Gastrocnemius medialis (tissue), 4 donors: ENCODE measurements around the gene ASIC2. TPM values are rescaled to one million over a fixed set of nuclear protein-coding genes. Genes with fewer than 3 reads are reported as not detected.

Source experiments
- ATAC-seq, 2 donors: fragments of 150-250 bp; one replicate each; pipeline ENCODE4 v1.9.1; 2016
- DNase-seq, 2 donors: peaks; one replicate each; pipeline ENCODE4 v3.0.0-alpha.2; 2019
- H3K27ac ChIP-seq, 4 donors: fragments of 200-600 bp; sonication (generic); 1 replicate in 1 of 4; 2 replicates in 3 of 4; pipeline ENCODE4 v1.5.1; 2016 to 2018; ENCODE audit warnings: mild to moderate bottlenecking in 2 of 4, moderate library complexity in 1 of 4
- H3K27me3 ChIP-seq, 3 donors: fragments of 200-600 bp; sonication (generic) in 2 of 3; 1 replicate in 1 of 3; 2 replicates in 2 of 3; pipeline versions ENCODE4 v1.5.1 to v1.6.0; 2016 to 2019; ENCODE audit warnings: mild to moderate bottlenecking in 1 of 3, moderate library complexity in 1 of 3
- H3K36me3 ChIP-seq, 2 donors: fragments of 200-600 bp; sonication (generic) in 1 of 2; one replicate each; pipeline ENCODE4 v1.5.1; 2017 to 2018
- H3K4me1 ChIP-seq, 2 donors: fragments of 200-600 bp; sonication (generic) in 1 of 2; one replicate each; pipeline ENCODE4 v1.5.1; 2016 to 2017; ENCODE audit warnings: mild to moderate bottlenecking in 2 of 2
- H3K4me3 ChIP-seq, 4 donors: fragments of 200-600 bp; sonication (generic) in 3 of 4; 1 replicate in 1 of 4; 2 replicates in 3 of 4; pipeline ENCODE4 v1.5.1; 2016 to 2019; ENCODE audit warnings: mild to moderate bottlenecking in 2 of 4
- H3K9me3 ChIP-seq, 3 donors: fragments of 200-600 bp; sonication (generic) in 2 of 3; 1 replicate in 1 of 3; 2 replicates in 2 of 3; pipeline ENCODE4 v1.5.1; 2016 to 2019
- POLR2A ChIP-seq, 2 donors: fragments of 450-650 bp; IDR thresholded peaks; one replicate each; pipeline ENCODE4 v1.6.1; 2017; ENCODE audit warnings: antibody characterized with exemption in 2 of 2, mild to moderate bottlenecking in 2 of 2, moderate library complexity in 2 of 2
- in situ Hi-C, 4 donors: fragments of 200-750 bp; cut with MboI; loops; one replicate each; pipeline versions ENCODE4 v1.15.0 to v1.8.0; 2017; ENCODE audit warnings: low sequenced_read_pairs in 4 of 4
- intact Hi-C: fragments of 100-400 bp; cut with DNase I; formaldehyde crosslinking; loops from one replicate; pipeline ENCODE4 v1.15.1; 2023; ENCODE audit warnings: low total_unique reads
- total RNA-seq, 4 donors: library from RNA; depleted of rRNA; stranded (reverse); fragments of >200 nt; gene quantifications; one replicate each; pipeline versions ENCODE4 v1.1.0 to v1.2.3, GENCODE V29; 2016
- TF ChIP-seq, protein P1 (sequence below), 5 experiments: fragments of 450-650 bp in 3 of 5; fragments of 200-600 bp in 2 of 5; sonication (generic) in 2 of 5; IDR thresholded peaks in 4 of 5; conservative IDR thresholded peaks in 1 of 5; 1 replicate in 4 of 5; 2 replicates in 1 of 5; pipeline ENCODE4 v1.5.1; 2016 to 2019; ENCODE audit warnings: antibody characterized with exemption in 5 of 5, mild to moderate bottlenecking in 3 of 5, moderate library complexity in 3 of 5

ASIC2 gene
- total RNA-seq, 4 donors from 2014 or later, result not detected

DNA sequence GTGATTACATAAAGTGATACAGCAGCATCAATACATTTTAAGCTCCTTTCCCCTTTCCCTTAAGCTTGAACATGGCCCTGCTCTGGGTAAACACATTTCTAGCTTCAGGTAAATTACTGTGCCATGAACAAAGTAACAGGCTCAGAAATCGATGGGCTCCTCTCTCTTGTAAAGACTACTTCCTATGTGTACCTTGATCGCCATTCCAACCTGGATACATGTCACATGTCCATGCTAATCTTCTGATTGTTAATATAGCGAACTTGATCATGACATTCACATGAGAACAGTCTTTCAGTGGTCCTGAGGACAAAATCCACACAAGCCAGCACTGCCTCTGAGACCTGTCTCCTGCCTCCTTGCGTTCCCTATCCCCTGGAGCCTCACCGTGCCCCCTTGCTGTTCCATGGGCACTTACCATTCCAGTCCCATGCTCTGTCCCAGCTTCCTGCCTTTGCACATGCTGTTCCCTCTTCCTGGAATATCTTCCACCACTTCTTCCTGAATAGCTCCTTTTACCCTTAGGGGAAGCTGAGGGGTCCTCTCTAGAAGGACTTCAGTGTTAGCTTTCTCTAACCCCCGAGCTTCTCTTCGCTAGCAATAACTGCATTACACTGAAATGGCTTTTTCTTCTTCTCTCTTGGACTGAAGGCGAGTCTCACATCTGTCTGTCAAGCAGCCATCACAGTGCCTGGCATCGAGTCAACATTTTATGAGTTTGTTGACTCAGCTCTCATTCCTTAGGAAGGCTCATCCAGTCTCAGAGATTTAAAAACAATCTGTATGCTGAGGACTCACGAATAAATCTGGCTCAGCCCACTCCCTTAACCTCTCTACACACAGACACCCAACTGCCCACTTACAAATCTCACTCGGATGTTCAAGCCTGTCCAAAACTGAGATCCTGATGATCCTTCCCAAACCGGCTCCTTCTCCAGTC lies 93.3 kb downstream of the ASIC2 start:
- H3K4me1 ChIP-seq, result no peaks in the 10 kb centered on the region
- H3K9me3 ChIP-seq, result no peaks in the 10 kb centered on the region
- H3K27ac ChIP-seq, result no peak overlapping the region
- H3K4me3 ChIP-seq, result no peak overlapping the region
- H3K36me3 ChIP-seq, result no peaks in the 10 kb centered on the region
- in situ Hi-C loops (no loop called here), intact Hi-C loops (no loop called here)
- peaks cover 0 to 8% (median 0%) of the 10 kb centered on the region in 3 donors for H3K27me3 ChIP-seq
- TF ChIP-seq, protein P1, sequence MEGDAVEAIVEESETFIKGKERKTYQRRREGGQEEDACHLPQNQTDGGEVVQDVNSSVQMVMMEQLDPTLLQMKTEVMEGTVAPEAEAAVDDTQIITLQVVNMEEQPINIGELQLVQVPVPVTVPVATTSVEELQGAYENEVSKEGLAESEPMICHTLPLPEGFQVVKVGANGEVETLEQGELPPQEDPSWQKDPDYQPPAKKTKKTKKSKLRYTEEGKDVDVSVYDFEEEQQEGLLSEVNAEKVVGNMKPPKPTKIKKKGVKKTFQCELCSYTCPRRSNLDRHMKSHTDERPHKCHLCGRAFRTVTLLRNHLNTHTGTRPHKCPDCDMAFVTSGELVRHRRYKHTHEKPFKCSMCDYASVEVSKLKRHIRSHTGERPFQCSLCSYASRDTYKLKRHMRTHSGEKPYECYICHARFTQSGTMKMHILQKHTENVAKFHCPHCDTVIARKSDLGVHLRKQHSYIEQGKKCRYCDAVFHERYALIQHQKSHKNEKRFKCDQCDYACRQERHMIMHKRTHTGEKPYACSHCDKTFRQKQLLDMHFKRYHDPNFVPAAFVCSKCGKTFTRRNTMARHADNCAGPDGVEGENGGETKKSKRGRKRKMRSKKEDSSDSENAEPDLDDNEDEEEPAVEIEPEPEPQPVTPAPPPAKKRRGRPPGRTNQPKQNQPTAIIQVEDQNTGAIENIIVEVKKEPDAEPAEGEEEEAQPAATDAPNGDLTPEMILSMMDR (IDR thresholded peaks at IDR 0.05 in 4 of 5, conservative IDR thresholded peaks at IDR 0.05 in 1 of 5), result no peak
- TF ChIP-seq POLR2A (IDR thresholded peaks at IDR 0.05), result no peak
- DNase-seq, result no peak
- no peak for ATAC-seq

DNA sequence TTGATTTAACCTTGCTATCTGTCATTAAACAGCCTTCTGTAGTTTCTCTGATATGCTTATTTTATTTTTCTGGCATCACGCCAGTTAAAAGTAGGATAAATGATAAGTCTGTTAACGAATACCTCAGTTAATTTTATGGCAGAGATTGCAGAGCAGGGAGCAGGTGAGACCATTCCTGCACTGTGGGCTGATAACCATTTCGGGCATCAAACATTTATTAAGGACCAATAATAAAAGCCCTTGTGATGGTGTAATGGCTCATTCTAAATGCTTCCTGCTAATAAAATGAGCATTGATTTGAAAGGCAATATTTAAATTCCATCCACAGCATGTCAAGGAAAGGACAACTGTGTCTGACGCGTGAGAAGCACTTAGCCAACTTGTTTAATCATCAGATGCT lies 94.1 kb downstream of the ASIC2 start:
- Histone ChIP-seq H3K4me3 (no peak overlapping the region), H3K27me3 (peaks cover 0 to 8% (median 0%) of the 10 kb centered on the region in 3 donors), H3K9me3 (no peaks in the 10 kb centered on the region), H3K36me3 (no peaks in the 10 kb centered on the region), H3K4me1 (no peaks in the 10 kb centered on the region), H3K27ac (no peak overlapping the region)
- DNase-seq, result no peak
- ATAC-seq, result no peak
- in situ Hi-C loops (no loop called here), intact Hi-C loops (no loop called here)
- TF ChIP-seq POLR2A (IDR thresholded peaks at IDR 0.05), result no peak
- TF ChIP-seq, protein P1 (IDR thresholded peaks at IDR 0.05 in 4 of 5, conservative IDR thresholded peaks at IDR 0.05 in 1 of 5), result no peak

DNA sequence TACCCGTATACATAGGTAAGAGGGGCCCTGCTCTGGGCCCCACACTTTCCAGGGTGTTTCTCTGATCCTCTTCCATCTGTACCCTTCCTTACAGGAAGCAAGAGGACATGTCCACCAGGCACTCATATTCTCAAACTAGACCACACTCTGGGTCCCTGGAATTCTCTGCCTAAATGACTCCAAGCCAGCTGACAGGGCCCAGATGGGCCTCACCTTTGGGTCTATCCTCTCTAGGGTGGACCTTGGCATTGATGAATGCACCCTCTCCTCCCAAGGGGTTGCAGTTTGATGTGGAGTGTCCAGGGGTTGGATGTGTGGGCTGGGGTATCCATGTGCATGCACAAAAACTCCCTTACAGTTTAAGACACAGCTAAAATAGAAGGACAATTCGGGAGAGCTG lies 95.8 kb downstream of the ASIC2 start:
- Histone ChIP-seq H3K27me3 (peaks cover 0 to 5% (median 0%) of the 10 kb centered on the region in 3 donors), H3K9me3 (no peaks in the 10 kb centered on the region), H3K4me3 (no peak overlapping the region), H3K36me3 (no peaks in the 10 kb centered on the region), H3K4me1 (no peaks in the 10 kb centered on the region), H3K27ac (no peak overlapping the region)
- ATAC-seq, result no peak
- in situ Hi-C loops (no loop called here), intact Hi-C loops (no loop called here)
- no peak for TF ChIP-seq POLR2A (IDR thresholded peaks at IDR 0.05)
- TF ChIP-seq, protein P1 (IDR thresholded peaks at IDR 0.05 in 4 of 5, conservative IDR thresholded peaks at IDR 0.05 in 1 of 5), result no peak
- no peak for DNase-seq

DNA sequence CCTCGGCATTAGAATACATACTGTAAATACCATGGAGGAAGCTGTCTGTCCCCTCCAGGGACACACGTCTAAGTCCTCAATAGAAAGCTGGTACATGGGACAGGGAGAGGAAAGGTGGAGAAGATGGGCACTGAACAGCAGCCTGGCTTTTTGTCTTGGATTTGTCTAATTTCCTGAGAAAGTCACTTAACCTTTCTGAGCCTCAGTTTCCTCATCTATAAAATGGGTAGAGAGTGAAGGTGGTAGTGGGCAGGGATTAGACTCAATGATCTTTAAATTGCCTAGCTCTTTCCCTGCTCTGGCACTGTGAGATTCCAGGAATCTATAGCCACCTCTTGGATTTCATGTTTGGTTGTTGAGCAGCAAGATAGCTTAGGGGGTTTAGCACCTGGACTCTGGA lies 96.2 kb downstream of the ASIC2 start:
- Histone ChIP-seq H3K4me3 (no peak overlapping the region), H3K9me3 (no peaks in the 10 kb centered on the region), H3K27me3 (no peaks in the 10 kb centered on the region), H3K27ac (no peak overlapping the region), H3K36me3 (no peaks in the 10 kb centered on the region), H3K4me1 (no peaks in the 10 kb centered on the region)
- intact Hi-C loops (no loop called here), in situ Hi-C loops (no loop called here)
- DNase-seq (no peak), ATAC-seq (no peak)
- TF ChIP-seq, protein P1 (IDR thresholded peaks at IDR 0.05 in 4 of 5, conservative IDR thresholded peaks at IDR 0.05 in 1 of 5), result no peak
- no peak for TF ChIP-seq POLR2A (IDR thresholded peaks at IDR 0.05)
